ACHN (cell line): ENCODE data around the gene PPFIBP1.
"Not testable (repeated sequence)": the region's sequence is repeated elsewhere in the genome, so short reads cannot be mapped to it uniquely, and the experiment has no call there.

ENCODE experiments used
- DNase-seq: peaks from one replicate; pipeline ENCODE4 v3.0.0-alpha.2; 2015
- in situ Hi-C: cut with HindIII; loops from 2 replicates; pipeline ENCODE4 v1.10.0; 2017; ENCODE audit warnings: low sequenced_read_pairs, low pct_ligation_motif_present, low pct_unique_long_range_greater_than_20kb

PPFIBP1 gene

GRCh38 chr12:27534060-27534764, 10.2 kb downstream of the PPFIBP1 start:
- peak; percentile 45 for DNase-seq
- in situ Hi-C loops: no loop called here

- in situ Hi-C loops: no loop called here
- DNase-seq: no peak
Observed at GRCh38 chr12:27534765-27535161, 10.8 kb downstream of the PPFIBP1 start.

- in situ Hi-C loops: no loop called here
Observed at GRCh38 chr12:27535318-27535717, 11.3 kb downstream of the PPFIBP1 start.

GRCh38 chr12:27537855-27538675, 14.1 kb downstream of the PPFIBP1 start:
- no peak for DNase-seq
- in situ Hi-C loops: no loop called here

More at GRCh38 chr12:27535318-27535717, 11.3 kb downstream of the PPFIBP1 start:
- DNase-seq: no peak

GRCh38 chr12:27539191-27539631, 15.2 kb downstream of the PPFIBP1 start:
- in situ Hi-C loops: no loop called here

GRCh38 chr12:27541031-27541719, 17.2 kb downstream of the PPFIBP1 start:
- DNase-seq: no peak

More at GRCh38 chr12:27539191-27539631, 15.2 kb downstream of the PPFIBP1 start:
- DNase-seq: no peak

GRCh38 chr12:27542628-27543027, 18.6 kb downstream of the PPFIBP1 start:
- in situ Hi-C loops: no loop called here
- DNase-seq: no peak

More at GRCh38 chr12:27541031-27541719, 17.2 kb downstream of the PPFIBP1 start:
- in situ Hi-C loops: no loop called here

GRCh38 chr12:27544858-27545257, 20.9 kb downstream of the PPFIBP1 start:
- in situ Hi-C loops: not testable (repeated sequence)

GRCh38 chr12:27545665-27546064, 21.7 kb downstream of the PPFIBP1 start:
- in situ Hi-C loops: no loop called here
- no peak for DNase-seq

More at GRCh38 chr12:27544858-27545257, 20.9 kb downstream of the PPFIBP1 start:
- not testable (repeated sequence) for DNase-seq

- in situ Hi-C loops: no loop called here
- no peak for DNase-seq
Observed at GRCh38 chr12:27547592-27547991, 23.6 kb downstream of the PPFIBP1 start.

- DNase-seq: no peak
- in situ Hi-C loops: no loop called here
Observed at GRCh38 chr12:27548301-27549199, 24.5 kb downstream of the PPFIBP1 start.

GRCh38 chr12:27549236-27549800, 25.3 kb downstream of the PPFIBP1 start:
- peak; percentile 85 for DNase-seq

GRCh38 chr12:27549801-27550652, 26.0 kb downstream of the PPFIBP1 start:
- peak; percentile 97 for DNase-seq
- in situ Hi-C loops: no loop called here

More at GRCh38 chr12:27549236-27549800, 25.3 kb downstream of the PPFIBP1 start:
- in situ Hi-C loops: no loop called here

GRCh38 chr12:27550653-27550975, 26.6 kb downstream of the PPFIBP1 start:
- no peak for DNase-seq
- in situ Hi-C loops: no loop called here

GRCh38 chr12:27551172-27551840, 27.3 kb downstream of the PPFIBP1 start:
- in situ Hi-C loops: no loop called here
- no peak for DNase-seq

GRCh38 chr12:27552235-27552634, 28.2 kb downstream of the PPFIBP1 start:
- DNase-seq: no peak
- in situ Hi-C loops: no loop called here
